Dedifferentiated amniotic fluid mesenchymal stem cell (primary cell): Measurements from ENCODE around the gene ROBO2.

Source experiments
- DNase-seq: peaks from one replicate; pipeline ENCODE4 v3.0.0-alpha.2; 2016; ENCODE audit errors: extremely low spot score

The ROBO2 gene

DNA sequence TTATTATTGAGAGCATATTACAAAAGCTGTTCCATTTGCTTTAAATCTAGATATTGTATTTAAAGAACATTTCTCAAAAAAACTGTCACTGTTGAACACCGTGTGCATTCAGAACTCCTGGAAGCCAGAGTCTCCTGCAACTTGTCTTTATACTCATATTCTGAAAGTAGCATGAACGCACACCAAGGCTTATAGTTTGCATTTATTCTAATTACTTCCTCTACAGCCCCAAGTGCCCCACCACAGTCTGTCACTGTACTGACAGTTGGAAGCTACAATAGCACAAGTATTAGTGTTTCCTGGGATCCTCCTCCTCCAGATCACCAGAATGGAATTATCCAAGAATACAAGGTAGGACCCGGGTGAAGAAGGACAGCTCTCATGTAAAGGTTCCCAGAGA lies 537.4 kb downstream of the ROBO2 start:
- DNase-seq = no peak

DNA sequence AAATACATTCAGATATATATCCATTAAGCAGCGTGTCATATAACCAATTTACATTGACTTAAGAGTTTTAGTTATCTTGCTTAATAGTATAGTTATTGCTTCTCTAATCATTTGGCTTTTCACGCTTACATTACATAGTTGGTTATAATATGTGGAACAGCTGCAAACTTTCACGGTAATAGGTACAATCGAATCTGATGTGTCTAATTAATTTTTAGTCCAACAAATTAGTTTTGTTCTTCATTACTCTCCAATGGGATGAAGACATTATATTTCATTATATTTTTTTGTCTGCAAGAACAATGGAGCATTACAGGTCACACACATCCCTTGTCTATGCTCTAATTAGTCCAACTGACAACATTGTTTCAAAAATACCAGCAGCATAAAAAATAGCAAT lies 546.3 kb downstream of the ROBO2 start:
- DNase-seq = no peak

DNA sequence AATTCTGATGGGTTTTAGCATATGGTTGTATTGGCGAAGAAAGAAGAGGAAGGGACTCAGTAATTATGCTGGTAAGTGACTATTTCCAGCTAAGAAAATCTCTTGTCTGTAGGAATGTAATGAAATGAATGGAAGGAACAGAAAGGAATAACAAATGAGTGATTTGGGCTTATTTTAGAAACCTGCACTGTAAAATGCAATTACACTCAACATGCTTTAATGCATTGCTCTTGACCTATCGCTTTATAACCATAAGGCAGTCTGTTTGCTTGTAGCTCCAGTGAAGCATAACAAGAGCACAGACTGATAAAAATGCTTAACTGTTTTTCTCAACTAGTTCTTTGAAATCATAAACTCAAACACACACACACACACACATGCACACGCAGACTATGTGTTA lies 549.0 kb downstream of the ROBO2 start:
- no peak for DNase-seq

DNA sequence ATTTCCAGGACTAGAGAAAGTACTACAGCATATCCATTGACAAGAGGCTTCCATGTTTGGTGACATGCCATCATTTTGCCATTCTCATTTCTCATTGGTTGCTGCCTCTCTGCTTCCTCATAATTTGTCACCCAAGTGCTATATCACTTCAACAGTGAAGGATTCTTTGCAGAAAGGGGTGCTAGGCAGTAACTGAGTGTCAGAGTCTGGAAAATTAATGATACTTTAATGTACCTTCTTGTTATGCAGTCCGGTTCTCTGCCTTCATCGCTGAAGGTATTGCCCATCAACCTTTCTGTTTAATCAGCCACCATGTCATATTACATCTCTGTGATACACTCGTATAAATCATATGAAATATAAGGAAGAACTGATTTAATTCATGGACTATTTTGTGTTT lies 550.3 kb downstream of the ROBO2 start:
- DNase-seq = no peak

DNA sequence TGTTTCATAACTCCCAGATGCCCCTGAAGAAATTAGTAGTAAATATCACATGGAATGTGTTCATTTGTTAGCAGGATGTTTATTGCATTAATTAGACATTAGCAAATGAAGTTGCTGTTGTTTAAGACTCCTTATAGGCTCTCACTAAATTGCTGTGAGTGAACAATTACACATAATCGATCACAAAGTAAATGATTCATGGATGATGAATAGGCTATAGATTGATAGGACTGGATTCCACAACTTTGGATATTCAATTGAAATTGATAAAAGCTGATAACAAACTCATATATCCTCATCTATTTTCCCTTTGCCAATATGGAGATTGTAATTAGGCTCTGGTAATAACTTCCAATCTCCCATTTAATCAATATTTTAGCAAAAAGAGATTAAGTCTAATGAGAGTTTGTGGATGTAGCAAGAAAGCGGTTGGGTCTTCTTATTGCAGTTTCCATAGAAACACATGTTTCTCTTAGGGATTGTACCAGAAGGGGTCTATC lies 555.5 kb downstream of the ROBO2 start:
- DNase-seq = no peak

DNA sequence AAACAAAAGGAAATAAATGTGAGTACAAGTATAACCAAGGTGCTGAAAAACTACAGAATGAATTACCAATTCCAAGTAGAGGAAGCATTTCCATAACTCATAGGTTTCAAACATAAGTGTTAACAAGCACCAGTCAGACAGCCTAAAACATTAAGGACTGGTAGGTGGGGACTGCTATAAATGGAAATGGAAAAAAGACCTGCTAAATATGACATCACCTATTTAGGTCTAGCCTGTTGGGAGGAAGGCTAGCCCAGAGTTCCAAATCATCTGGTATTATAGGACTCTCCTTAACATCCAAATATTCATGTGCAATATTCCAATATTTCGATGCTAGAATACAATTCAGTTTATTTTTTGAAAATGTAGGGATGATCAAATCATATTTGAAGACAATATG lies 560.0 kb downstream of the ROBO2 start:
- no peak for DNase-seq

DNA sequence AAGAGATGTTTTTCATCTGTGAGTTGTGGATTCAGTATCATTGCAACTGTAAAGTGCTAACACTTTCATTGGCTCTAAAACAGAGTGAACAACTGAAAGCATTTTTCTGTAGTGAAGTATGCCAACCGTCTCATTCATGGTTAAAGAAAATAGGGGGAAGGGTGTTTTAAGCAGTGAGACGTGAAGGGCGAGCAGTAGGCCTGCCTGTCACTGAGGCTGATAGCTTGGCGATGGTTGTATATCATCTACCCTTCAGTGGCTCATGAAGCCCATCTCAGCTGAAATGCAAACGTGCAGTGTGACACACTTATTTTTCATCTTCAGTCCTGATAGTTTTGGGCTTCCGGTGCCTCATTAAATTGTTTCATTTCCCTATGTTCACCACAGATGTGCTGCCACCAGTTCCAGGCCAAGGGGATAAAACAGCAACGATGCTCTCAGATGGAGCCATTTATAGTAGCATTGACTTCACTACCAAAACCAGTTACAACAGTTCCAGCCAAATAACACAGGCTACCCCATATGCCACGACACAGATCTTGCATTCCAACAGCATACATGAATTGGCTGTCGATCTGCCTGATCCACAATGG lies 562.0 kb downstream of the ROBO2 start:
- no peak for DNase-seq

DNA sequence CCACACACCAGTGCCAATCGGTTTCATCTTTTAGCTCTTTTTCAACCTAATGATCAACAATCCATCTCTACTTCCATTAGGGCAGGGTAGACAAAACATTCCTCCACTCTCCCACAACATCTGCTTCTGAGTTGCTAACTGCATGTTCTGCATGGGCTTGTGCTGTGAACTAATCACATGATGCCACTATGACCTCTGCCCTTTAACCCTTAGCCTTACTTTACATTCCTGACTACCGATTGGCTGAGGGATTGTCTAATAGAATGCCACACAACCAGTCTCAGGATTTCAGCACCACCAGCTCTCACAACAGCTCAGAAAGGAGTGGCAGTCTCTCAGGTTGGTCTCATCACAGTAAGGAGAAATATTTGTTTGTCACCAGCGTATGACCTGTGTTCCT lies 562.8 kb downstream of the ROBO2 start:
- no peak for DNase-seq

DNA sequence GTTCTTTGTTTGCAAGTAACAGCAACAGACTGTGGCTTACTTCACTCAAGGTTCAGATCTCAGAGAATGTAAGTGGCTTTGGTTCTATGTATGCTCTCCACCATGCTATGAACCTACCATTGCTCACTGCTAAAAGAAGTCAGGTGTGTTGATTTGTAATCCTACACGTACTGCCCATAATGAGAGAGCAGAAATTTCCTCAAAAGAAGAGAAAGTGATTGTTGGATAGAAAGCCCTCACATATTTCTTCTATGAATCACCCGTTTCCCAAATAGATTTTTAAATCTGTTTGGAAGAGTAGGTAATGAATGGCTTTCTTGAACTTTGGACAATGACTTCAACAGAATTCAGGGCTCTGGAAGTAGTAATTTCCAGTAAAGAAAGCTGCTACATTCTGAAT lies 565.4 kb downstream of the ROBO2 start:
- DNase-seq = no peak

DNA sequence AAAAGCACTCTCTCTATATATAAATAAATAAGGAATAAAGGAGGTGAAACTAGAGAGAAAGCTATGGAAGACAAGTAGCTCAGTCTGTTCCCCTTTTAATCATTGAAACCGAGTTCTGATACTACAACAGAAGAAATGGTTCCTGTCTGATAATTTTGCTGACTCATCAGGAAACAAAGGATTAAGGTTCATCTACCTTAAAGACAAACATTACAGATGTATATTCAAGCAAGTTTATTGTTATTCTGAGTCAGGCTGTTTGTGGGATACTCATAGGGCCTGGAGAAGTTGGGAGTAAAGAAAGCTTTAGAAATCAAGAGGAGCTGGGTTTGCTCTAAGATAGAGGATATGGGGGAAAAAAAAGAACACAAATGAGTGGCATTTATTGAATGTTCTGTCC lies 566.0 kb downstream of the ROBO2 start:
- no peak for DNase-seq

DNA sequence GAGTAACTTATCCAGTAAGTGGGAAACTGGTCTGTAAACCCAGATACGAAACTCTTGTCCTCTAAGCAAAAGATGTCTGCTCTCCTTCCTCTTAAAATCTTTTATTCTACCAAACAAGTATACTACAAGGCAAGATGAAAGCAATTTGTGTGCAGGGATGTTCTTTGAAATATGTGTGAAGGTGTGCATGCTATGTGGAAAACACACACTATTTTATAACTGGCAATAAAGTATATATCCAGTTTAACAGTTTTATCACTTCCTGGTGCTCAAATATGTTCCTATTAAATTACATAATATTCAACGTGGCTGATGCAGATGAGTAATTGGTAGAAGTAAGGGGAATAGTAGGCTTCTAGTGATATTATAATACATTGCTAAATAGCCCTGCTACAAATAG lies 566.5 kb downstream of the ROBO2 start:
- no peak for DNase-seq

DNA sequence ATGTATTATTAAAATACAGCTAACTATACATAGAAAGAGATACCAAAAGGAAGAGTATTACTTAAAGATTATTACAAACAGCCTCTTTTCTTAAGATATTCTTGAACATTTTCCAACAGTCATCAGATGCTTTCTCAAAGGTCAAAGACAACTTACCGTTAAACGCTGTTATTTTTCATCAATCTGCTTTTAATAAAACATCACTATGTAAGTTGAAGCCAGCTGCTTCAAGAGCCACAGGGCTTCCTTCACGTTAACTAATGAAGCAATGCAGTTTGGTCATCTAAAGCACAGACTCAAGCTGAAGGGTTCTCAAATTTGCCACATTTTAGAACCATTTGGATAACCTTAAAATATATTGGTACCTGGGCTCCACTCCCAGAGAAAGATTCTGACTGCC lies 578.8 kb downstream of the ROBO2 start:
- no peak for DNase-seq

DNA sequence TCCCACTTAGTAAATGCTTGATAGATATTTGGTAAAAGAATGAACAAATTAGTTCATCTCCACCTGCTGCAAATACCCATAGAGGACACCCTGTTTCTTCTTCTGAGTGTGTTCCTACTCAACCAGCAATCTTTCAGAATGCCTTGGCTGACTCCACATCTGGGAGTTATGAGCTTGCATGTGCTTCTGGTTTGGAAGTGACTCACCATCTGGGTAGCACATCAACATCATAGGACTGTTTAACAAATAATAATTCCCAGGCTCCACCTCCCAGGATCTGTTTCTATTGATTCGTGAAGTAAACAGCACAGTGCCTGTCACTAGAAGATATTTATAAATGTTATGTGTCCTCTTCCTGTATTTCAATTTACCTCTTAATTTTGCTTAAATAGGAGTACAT lies 580.1 kb downstream of the ROBO2 start:
- DNase-seq = peak; percentile 26

DNA sequence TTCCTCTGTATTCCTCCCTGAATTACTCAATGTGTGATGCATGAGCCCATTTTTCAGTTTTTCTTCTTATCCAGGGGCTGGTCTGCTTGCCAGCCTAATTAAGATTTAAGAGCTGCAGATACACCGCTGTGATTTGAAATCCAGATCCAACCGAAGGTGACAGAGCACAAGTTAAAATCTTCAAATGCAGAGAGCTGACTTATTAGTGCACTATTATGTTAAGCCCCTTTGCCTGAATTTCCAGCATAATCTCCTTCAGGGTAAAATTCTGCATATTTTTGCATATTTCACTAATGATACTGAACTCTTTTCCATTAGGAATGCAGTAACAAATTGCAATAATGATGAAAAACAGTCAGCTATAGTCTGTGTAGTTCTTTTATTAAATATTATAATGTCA lies 583.6 kb downstream of the ROBO2 start:
- no peak for DNase-seq

DNA sequence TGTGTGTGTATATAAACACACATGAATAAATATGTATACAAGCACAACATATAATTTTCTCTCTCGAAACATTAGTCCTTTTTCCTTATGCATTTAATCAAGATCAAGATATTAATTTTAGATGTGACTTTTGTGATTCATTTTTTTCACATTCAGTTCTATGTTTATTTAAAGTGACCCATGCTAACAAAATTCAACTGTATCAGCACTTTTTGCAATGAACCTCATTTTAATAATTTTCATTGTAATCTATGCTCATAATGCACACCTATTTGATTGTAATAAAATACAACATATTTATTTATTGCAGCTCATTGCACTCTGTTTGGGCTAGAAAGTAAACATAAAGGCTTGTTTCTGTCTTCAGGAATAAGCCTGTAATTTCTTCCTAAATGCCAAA lies 586.3 kb downstream of the ROBO2 start:
- DNase-seq = no peak

DNA sequence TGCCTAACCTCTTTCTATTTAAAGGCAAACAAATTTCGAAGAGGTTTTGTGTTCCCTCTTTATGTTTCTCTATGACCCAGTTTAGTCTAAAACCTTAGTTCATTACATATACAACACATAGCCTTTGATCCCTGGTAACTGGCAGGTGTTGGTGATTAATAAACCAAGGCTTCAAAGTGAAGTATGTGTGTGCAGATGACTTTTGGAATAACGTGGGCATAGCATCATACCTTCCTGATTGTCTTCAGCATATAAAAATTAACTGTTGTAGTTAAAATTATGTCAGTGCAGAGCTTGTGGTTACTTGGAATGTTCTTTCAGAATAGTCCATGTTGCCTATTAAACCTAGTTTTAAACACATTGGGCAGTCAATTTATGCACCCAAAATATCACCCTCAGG lies 608.3 kb downstream of the ROBO2 start:
- DNase-seq = no peak

DNA sequence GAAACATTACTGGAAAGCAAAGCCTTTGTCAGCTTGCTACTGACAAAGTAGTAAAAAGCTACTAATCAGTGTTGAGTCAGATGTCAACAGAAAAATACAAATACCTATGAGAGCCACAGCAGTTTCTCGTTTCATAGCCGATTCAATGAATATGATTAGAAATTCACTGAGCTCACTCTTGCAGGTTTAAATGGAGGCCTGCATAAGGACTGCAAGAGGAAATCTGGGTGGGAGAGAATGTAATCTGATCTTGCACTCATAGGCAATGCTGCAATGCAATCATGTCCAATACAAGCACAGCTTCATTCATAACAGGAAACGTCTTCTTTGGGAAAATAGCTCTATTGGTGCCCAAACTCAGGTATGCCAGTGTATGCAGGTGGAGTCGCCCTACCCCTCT lies 608.8 kb downstream of the ROBO2 start:
- no peak for DNase-seq

DNA sequence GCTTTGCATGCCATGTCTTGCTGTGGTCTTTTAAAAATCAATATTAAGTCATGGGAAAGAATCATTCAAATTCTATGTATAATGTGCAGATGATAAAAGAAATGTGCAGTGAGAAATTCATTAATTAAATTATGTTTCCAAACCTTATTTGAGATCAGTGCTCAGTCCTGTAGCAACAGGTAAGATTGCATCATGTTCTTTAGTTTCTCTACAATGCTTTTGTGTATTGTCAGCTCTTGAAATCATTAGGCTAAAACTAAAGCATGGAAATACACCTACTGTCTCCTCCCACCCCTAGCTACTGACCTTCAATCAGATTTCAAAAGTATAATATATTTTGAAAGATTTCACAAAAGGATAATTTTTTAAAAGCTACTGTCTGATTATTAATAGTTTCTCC lies 612.7 kb downstream of the ROBO2 start:
- no peak for DNase-seq

DNA sequence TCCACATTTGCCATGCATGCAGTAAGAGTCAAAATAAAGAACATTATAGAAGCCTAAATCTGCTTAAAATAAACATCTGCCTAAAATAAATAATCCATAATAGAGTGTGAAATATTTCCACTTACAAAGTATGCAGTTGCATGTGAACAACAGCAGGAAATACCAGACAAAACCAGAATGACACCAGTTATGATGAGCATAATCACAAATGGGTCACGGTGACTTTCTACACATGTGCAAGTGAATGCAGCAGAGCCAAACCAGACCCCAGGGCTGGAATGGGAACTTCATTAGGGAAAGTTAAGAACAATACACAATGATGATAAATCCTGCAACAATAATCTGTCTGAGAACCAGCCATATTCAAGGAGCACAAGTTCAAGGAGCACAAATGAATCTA lies 615.5 kb downstream of the ROBO2 start:
- DNase-seq = no peak

DNA sequence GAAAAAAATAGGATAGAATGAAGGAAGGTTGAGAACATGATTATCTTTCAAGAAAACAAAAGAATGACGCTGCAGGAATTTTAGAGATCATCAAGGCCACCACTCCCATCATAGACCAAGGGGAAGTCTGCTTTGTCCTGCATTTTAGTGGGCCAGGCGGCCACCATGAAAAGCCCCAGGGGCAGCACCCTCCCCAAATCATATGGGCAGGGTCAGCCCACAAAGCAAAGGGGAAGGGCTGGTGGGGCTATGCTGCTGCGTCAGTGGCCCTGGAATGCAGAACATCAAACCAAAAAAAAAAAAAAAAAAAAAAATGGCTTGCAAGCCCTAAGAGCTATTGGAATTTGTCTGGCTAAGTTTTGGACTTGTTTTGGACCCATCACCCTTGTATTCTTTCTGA lies 620.8 kb downstream of the ROBO2 start:
- no peak for DNase-seq

DNA sequence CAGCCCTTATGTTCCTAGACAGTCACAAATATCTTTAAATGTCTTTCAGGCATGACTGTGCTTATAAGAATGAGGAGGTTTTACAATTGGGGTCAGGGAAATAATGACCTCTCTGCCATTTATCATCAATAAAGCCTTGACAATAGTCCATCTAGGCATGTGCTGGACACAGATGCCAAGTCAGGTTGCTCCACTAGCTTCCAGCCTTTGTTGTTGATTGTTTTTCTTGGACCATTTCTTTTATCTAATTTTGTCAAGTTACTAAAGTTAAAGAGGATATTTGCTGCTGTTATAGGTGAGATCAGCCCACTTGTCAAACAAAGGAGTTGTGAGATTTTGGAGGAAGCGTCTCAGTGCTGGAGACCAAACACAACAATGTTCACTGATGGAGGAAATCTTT lies 628.0 kb downstream of the ROBO2 start:
- DNase-seq = no peak

DNA sequence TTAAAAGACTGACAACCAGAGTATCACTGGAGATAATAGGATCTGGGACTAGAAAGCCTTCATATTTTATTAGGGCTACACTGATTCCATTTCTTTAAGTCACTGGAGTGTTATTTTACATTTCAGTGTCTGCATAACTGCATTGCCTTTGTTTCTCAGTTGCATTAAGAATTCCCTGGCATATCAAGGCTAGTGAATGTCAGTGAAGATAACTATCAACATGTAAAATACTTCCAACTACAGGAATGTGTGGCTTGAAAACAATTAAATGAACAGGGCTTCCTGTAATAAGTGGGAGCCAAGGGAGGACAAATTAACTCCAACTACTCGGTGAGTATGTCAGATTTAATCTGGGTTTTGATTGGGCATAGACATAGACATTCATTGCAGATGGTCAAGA lies 628.5 kb downstream of the ROBO2 start:
- no peak for DNase-seq

DNA sequence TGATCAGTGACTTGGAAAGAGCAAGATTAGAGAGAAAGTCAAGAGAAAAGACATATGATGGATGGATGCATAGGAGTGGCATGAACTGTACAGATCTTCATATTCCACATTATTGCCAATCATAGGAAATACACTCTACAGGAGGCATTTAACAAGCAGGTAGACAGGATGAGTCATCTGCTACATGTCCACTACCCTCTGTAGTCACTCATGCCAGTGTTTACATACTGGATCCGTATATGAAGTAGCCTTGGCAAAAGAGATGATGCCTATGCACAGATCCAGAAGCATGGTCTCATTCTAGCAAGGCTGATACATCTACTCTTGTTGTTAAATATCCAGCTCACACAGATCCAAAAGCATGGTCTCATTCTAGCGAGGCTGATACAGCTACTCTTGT lies 632.1 kb downstream of the ROBO2 start:
- DNase-seq = no peak

DNA sequence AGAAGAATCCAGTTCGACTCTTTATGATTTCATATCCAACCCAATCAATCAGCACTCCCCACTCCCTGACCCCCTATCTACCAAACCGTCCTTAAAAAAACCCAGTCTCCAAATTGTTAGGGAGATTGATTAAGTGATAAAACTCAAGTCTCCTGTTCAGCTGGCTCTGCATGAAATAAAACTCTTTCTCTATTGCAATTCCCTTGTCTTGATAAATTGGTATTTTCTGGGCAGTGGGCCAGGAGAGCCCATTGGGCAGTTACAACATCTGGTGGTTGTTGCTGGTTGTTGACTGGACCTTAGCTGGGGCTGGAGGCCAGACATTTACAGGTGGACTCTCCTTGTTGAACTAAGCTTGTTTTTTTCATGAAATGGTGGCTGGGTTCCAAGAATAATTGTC lies 642.3 kb downstream of the ROBO2 start:
- DNase-seq = no peak

DNA sequence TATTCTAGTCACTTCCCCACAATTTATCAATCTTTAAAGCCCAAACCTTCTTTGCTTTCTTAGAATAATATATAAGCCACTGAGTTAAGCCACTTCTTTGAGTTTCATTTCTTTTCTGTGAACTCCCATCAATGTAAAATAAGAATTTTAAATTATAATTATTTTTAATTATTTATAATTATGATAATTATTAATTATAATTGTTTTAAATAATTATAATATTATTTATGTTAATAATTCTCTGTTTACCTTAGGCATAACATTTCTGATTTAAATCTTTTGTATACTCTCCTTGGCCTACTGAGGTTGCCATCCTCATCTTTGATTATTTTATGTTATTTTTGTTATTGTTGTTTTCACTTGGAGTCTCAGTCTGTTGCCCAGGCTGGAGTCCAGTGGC lies 644.2 kb downstream of the ROBO2 start:
- no peak for DNase-seq
